Lung microvascular endothelial cell (primary cell): ENCODE measurements around the gene LPCAT1. TPM values are rescaled to one million over a fixed set of nuclear protein-coding genes. Genes with fewer than 3 reads are reported as not detected.

Source experiments
- DNase-seq, 2 donors: peaks; one replicate each; pipeline versions ENCODE4 v3.0.0 to v3.0.0-alpha.2; 2010; ENCODE audit warnings: low read depth in 2 of 2
- total RNA-seq: library from RNA; depleted of rRNA; stranded (reverse); fragments of >200 nt; gene quantifications from 2 replicates; pipeline ENCODE4 v1.2.1, GENCODE V29; 2014

LPCAT1 gene
- total RNA-seq, 1 donor from 2014 or later = 26.2 TPM

- DNase-seq = peak in 1 of 2 donors; percentile 22
These were observed 31.4 kb upstream of the LPCAT1 start for GRCh38 chr5:1555011-1555807.

- DNase-seq = no peak
These were observed 30.7 kb upstream of the LPCAT1 start for GRCh38 chr5:1554410-1554967.

GRCh38 chr5:1553539-1554409, 30.0 kb upstream of the LPCAT1 start:
- DNase-seq = no peak

- no peak for DNase-seq
These were observed 28.9 kb upstream of the LPCAT1 start for GRCh38 chr5:1552521-1553255.

- no peak for DNase-seq
These were observed 27.9 kb upstream of the LPCAT1 start for GRCh38 chr5:1551426-1552301.

- no peak for DNase-seq
These were observed 26.7 kb upstream of the LPCAT1 start for GRCh38 chr5:1550287-1551076.

GRCh38 chr5:1549475-1550030, 25.8 kb upstream of the LPCAT1 start:
- DNase-seq = no peak

- DNase-seq = peak in 1 of 2 donors; percentile 23
These were observed 25.1 kb upstream of the LPCAT1 start for GRCh38 chr5:1548702-1549474.

GRCh38 chr5:1547655-1548054, 23.9 kb upstream of the LPCAT1 start:
- no peak for DNase-seq

GRCh38 chr5:1547236-1547635, 23.5 kb upstream of the LPCAT1 start:
- no peak for DNase-seq

GRCh38 chr5:1546556-1546955, 22.8 kb upstream of the LPCAT1 start:
- no peak for DNase-seq

- no peak for DNase-seq
These were observed 22.1 kb upstream of the LPCAT1 start for GRCh38 chr5:1545805-1546355.

GRCh38 chr5:1545126-1545804, 21.5 kb upstream of the LPCAT1 start:
- DNase-seq = no peak

GRCh38 chr5:1544294-1544961, 20.7 kb upstream of the LPCAT1 start:
- DNase-seq = no peak

GRCh38 chr5:1543398-1544293, 19.9 kb upstream of the LPCAT1 start:
- DNase-seq = no peak

GRCh38 chr5:1542781-1543180, 19.0 kb upstream of the LPCAT1 start:
- DNase-seq = peak in 1 of 2 donors; percentile 70
